ENCODE results near the gene ADAM23. TPM values are rescaled to one million over a fixed set of nuclear protein-coding genes. Genes with fewer than 3 reads are reported as not detected.

ADAM23 gene
- total RNA-seq, 1 experiment from 2014 or later = 6.1 TPM

GRCh38 chr2:206481056-206481455 is 37.7 kb downstream of the ADAM23 start:
- TF ChIP-seq CTCF (IDR thresholded peaks at IDR 0.05; ENCODE audit: unreplicated experiment) = no peak
- H3K27ac Mint-ChIP-seq (ENCODE audit: unreplicated experiment) = no peak overlapping the region
- no peak for DNase-seq
- H3K4me1 Mint-ChIP-seq (ENCODE audit: low read depth, unreplicated experiment) = no peaks in the 10 kb centered on the region
- intact Hi-C loops (cut with micrococcal nuclease; ENCODE audit: unreplicated experiment) = no loop called here
- H3K9me3 Mint-ChIP-seq (ENCODE audit: low read depth, unreplicated experiment) = no peaks in the 10 kb centered on the region
- H3K27me3 Mint-ChIP-seq (ENCODE audit: unreplicated experiment) = peaks cover 10% of the 10 kb centered on the region
- no peaks in the 10 kb centered on the region for H3K36me3 Mint-ChIP-seq (ENCODE audit: insufficient read depth, unreplicated experiment)
- H3K4me3 Mint-ChIP-seq (ENCODE audit: low read depth, unreplicated experiment) = no peak overlapping the region
- BruUV-seq (replicated peaks) = no TSS peak
- CTCF ChIA-PET = interaction anchor here (0.6 kb wide), 1 partner anchor 443 kb away, joined by 4 read pairs; no protein-coding TSS in a partner anchor

GRCh38 chr2:206482123-206482522 is 38.8 kb downstream of the ADAM23 start:
- H3K27ac Mint-ChIP-seq (ENCODE audit: unreplicated experiment) = no peak overlapping the region
- no peaks in the 10 kb centered on the region for H3K36me3 Mint-ChIP-seq (ENCODE audit: insufficient read depth, unreplicated experiment)
- H3K9me3 Mint-ChIP-seq (ENCODE audit: low read depth, unreplicated experiment) = peaks cover 2% of the 10 kb centered on the region
- no peaks in the 10 kb centered on the region for H3K4me1 Mint-ChIP-seq (ENCODE audit: low read depth, unreplicated experiment)
- DNase-seq = no peak
- H3K4me3 Mint-ChIP-seq (ENCODE audit: low read depth, unreplicated experiment) = no peak overlapping the region
- no peak for TF ChIP-seq CTCF (IDR thresholded peaks at IDR 0.05; ENCODE audit: unreplicated experiment)
- BruUV-seq (replicated peaks) = no TSS peak
- H3K27me3 Mint-ChIP-seq (ENCODE audit: unreplicated experiment) = peaks cover 13% of the 10 kb centered on the region
- intact Hi-C loops (cut with micrococcal nuclease; ENCODE audit: unreplicated experiment) = no loop called here
- CTCF ChIA-PET = no interaction called here

GRCh38 chr2:206482633-206483032 is 39.3 kb downstream of the ADAM23 start:
- CTCF ChIA-PET = no interaction called here
- intact Hi-C loops (cut with micrococcal nuclease; ENCODE audit: unreplicated experiment) = no loop called here
- no peaks in the 10 kb centered on the region for H3K36me3 Mint-ChIP-seq (ENCODE audit: insufficient read depth, unreplicated experiment)
- H3K27ac Mint-ChIP-seq (ENCODE audit: unreplicated experiment) = no peak overlapping the region
- TF ChIP-seq CTCF (IDR thresholded peaks at IDR 0.05; ENCODE audit: unreplicated experiment) = no peak
- peaks cover 2% of the 10 kb centered on the region for H3K9me3 Mint-ChIP-seq (ENCODE audit: low read depth, unreplicated experiment)
- no TSS peak for BruUV-seq (replicated peaks)
- H3K27me3 Mint-ChIP-seq (ENCODE audit: unreplicated experiment) = peaks cover 13% of the 10 kb centered on the region
- DNase-seq = no peak
- no peaks in the 10 kb centered on the region for H3K4me1 Mint-ChIP-seq (ENCODE audit: low read depth, unreplicated experiment)
- no peak overlapping the region for H3K4me3 Mint-ChIP-seq (ENCODE audit: low read depth, unreplicated experiment)

GRCh38 chr2:206488053-206488452 is 44.7 kb downstream of the ADAM23 start:
- no TSS peak for BruUV-seq (replicated peaks)
- Mint-ChIP-seq H3K4me3 (ENCODE audit: low read depth, unreplicated experiment) (no peak overlapping the region), H3K4me1 (ENCODE audit: low read depth, unreplicated experiment) (no peaks in the 10 kb centered on the region), H3K27ac (ENCODE audit: unreplicated experiment) (no peak overlapping the region), H3K27me3 (ENCODE audit: unreplicated experiment) (peaks cover 13% of the 10 kb centered on the region), H3K9me3 (ENCODE audit: low read depth, unreplicated experiment) (peaks cover 5% of the 10 kb centered on the region), H3K36me3 (ENCODE audit: insufficient read depth, unreplicated experiment) (no peaks in the 10 kb centered on the region)
- no peak for TF ChIP-seq CTCF (IDR thresholded peaks at IDR 0.05; ENCODE audit: unreplicated experiment)
- DNase-seq = no peak
- intact Hi-C loops (cut with micrococcal nuclease; ENCODE audit: unreplicated experiment) = no loop called here
- CTCF ChIA-PET = no interaction called here

Data from Calu3 (cell line).